Thyroid gland (tissue), 4 donors: ENCODE measurements around the gene PLA2G6.

Source experiments
- CTCF ChIP-seq, 6 experiments: fragments of 200-600 bp in 3 of 6; fragments of 450-650 bp in 3 of 6; sonication (generic) in 3 of 6; IDR thresholded peaks; one replicate each; pipeline ENCODE4 v1.5.1; 2016 to 2019; ENCODE audit warnings: antibody characterized with exemption in 6 of 6, mild to moderate bottlenecking in 2 of 6, inconsistent platforms in 1 of 6, moderate library complexity in 1 of 6
- POLR2A ChIP-seq, 2 donors: fragments of 450-650 bp; IDR thresholded peaks; one replicate each; pipeline ENCODE4 v1.6.1; 2017; ENCODE audit warnings: antibody characterized with exemption in 2 of 2, mild to moderate bottlenecking in 2 of 2, moderate library complexity in 1 of 2

- TF ChIP-seq POLR2A (IDR thresholded peaks at IDR 0.05) (no peak), CTCF (IDR thresholded peaks at IDR 0.05) (no peak)
Observed at GRCh38 chr22:38204784-38205183, 23.2 kb upstream of the PLA2G6 start.
